ENCODE results near the gene ENPP3. TPM values are rescaled to one million over a fixed set of nuclear protein-coding genes. Genes with fewer than 3 reads are reported as not detected.

Gene ENPP3
- total RNA-seq, 1 experiment from 2014 or later = not detected

DNA sequence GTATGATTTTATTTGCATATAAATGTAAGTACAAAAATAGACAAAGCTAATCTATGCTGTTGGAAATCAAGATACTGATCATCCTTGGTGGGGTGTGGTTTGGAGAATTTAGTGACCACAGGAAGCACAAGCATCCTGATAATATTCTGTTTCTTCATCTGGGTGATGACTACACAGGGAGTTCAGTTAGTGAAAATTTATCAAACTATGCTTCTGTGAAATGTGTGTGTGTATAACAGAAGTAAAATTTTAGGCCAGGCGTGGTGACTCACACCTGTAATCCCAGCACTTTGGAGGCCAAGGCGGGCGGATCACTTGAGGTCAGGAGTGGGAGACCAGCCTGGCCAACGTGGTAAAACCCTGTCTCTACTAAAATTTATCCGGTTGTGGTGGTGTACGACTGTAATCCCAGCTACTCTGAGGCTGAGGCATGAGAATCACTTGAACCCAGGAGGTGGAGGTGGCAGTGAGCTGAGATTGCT, 20.6 kb downstream of the ENPP3 start:
- ATAC-seq = no peak
- ChIA-PET POLR2A (interaction anchor here (0.6 kb wide), 1 partner anchor 252 kb away, joined by 3 read pairs; no protein-coding TSS in a partner anchor), CTCF (no interaction called here)

More for the DNA sequence above, 20.6 kb downstream of the ENPP3 start:
- H3K4me3 Mint-ChIP-seq = no peak overlapping the region
- peaks cover 30% of the 10 kb centered on the region for H3K27me3 Mint-ChIP-seq (ENCODE audit: low read depth)
- TF ChIP-seq NFE2L1 (CRISPR knock-in tag; IDR thresholded peaks at IDR 0.05) = no peak
- no peak for TF ChIP-seq SMAD4 (CRISPR knock-in tag; IDR thresholded peaks at IDR 0.05)
- TF ChIP-seq, protein P1, sequence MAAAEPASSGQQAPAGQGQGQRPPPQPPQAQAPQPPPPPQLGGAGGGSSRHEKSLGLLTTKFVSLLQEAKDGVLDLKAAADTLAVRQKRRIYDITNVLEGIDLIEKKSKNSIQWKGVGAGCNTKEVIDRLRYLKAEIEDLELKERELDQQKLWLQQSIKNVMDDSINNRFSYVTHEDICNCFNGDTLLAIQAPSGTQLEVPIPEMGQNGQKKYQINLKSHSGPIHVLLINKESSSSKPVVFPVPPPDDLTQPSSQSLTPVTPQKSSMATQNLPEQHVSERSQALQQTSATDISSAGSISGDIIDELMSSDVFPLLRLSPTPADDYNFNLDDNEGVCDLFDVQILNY (CRISPR knock-in tag; IDR thresholded peaks at IDR 0.05) = no peak
- no peak for TF ChIP-seq ZNF121 (CRISPR knock-in tag; IDR thresholded peaks at IDR 0.05)
- no peak for TF ChIP-seq PRRX2 (CRISPR knock-in tag; IDR thresholded peaks at IDR 0.05)
- TF ChIP-seq RORB (CRISPR knock-in tag; IDR thresholded peaks at IDR 0.05) = no peak
- TF ChIP-seq, protein P2, sequence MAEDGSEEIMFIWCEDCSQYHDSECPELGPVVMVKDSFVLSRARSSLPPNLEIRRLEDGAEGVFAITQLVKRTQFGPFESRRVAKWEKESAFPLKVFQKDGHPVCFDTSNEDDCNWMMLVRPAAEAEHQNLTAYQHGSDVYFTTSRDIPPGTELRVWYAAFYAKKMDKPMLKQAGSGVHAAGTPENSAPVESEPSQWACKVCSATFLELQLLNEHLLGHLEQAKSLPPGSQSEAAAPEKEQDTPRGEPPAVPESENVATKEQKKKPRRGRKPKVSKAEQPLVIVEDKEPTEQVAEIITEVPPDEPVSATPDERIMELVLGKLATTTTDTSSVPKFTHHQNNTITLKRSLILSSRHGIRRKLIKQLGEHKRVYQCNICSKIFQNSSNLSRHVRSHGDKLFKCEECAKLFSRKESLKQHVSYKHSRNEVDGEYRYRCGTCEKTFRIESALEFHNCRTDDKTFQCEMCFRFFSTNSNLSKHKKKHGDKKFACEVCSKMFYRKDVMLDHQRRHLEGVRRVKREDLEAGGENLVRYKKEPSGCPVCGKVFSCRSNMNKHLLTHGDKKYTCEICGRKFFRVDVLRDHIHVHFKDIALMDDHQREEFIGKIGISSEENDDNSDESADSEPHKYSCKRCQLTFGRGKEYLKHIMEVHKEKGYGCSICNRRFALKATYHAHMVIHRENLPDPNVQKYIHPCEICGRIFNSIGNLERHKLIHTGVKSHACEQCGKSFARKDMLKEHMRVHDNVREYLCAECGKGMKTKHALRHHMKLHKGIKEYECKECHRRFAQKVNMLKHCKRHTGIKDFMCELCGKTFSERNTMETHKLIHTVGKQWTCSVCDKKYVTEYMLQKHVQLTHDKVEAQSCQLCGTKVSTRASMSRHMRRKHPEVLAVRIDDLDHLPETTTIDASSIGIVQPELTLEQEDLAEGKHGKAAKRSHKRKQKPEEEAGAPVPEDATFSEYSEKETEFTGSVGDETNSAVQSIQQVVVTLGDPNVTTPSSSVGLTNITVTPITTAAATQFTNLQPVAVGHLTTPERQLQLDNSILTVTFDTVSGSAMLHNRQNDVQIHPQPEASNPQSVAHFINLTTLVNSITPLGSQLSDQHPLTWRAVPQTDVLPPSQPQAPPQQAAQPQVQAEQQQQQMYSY (CRISPR knock-in tag; IDR thresholded peaks at IDR 0.05) = no peak
- TF ChIP-seq SP1 (CRISPR knock-in tag; conservative IDR thresholded peaks at IDR 0.05) = no peak
- TF ChIP-seq ZNF281 (CRISPR knock-in tag; IDR thresholded peaks at IDR 0.05) = no peak
- TF ChIP-seq, protein P3, sequence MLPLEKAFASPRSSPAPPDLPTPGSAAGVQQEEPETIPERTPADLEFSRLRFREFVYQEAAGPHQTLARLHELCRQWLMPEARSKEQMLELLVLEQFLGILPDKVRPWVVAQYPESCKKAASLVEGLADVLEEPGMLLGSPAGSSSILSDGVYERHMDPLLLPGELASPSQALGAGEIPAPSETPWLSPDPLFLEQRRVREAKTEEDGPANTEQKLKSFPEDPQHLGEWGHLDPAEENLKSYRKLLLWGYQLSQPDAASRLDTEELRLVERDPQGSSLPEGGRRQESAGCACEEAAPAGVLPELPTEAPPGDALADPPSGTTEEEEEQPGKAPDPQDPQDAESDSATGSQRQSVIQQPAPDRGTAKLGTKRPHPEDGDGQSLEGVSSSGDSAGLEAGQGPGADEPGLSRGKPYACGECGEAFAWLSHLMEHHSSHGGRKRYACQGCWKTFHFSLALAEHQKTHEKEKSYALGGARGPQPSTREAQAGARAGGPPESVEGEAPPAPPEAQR (CRISPR knock-in tag; IDR thresholded peaks at IDR 0.05) = no peak
- TF ChIP-seq, protein P4, sequence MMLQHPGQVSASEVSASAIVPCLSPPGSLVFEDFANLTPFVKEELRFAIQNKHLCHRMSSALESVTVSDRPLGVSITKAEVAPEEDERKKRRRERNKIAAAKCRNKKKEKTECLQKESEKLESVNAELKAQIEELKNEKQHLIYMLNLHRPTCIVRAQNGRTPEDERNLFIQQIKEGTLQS (CRISPR knock-in tag; conservative IDR thresholded peaks at IDR 0.05) = no peak
- no peak for TF ChIP-seq ETV6 (CRISPR knock-in tag; IDR thresholded peaks at IDR 0.05)
- no peak for TF ChIP-seq TP53 (CRISPR knock-in tag; IDR thresholded peaks at IDR 0.05)
- TF ChIP-seq CBFB (CRISPR knock-in tag; IDR thresholded peaks at IDR 0.05; ENCODE audit: low read depth) = no peak
- no peak for TF ChIP-seq MYBL2 (CRISPR knock-in tag; IDR thresholded peaks at IDR 0.05)
- TF ChIP-seq NR3C1 (CRISPR knock-in tag; conservative IDR thresholded peaks at IDR 0.05; ENCODE audit: low read depth) = no peak
- TF ChIP-seq NFATC4 (CRISPR knock-in tag; IDR thresholded peaks at IDR 0.05) = no peak
- TF ChIP-seq, protein P5, sequence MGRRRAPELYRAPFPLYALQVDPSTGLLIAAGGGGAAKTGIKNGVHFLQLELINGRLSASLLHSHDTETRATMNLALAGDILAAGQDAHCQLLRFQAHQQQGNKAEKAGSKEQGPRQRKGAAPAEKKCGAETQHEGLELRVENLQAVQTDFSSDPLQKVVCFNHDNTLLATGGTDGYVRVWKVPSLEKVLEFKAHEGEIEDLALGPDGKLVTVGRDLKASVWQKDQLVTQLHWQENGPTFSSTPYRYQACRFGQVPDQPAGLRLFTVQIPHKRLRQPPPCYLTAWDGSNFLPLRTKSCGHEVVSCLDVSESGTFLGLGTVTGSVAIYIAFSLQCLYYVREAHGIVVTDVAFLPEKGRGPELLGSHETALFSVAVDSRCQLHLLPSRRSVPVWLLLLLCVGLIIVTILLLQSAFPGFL (CRISPR knock-in tag; IDR thresholded peaks at IDR 0.05; ENCODE audit: borderline replicate concordance) = no peak
- no peak for TF ChIP-seq ZBTB43 (CRISPR knock-in tag; IDR thresholded peaks at IDR 0.05)
- no peak overlapping the region for H3K27ac Mint-ChIP-seq
- DNase-seq (ENCODE audit: low spot score) = no peak
- no peaks in the 10 kb centered on the region for H3K4me1 Mint-ChIP-seq
- H3K36me3 Mint-ChIP-seq = no peaks in the 10 kb centered on the region
- peaks cover under 1% of the 10 kb centered on the region; the same call in 1 of the 2 replicates for H3K9me3 Mint-ChIP-seq

All from WTC11 (cell line).